ENCODE results near the gene UBE2E2.
"Not testable (repeated sequence)": the region's sequence is repeated elsewhere in the genome, so short reads cannot be mapped to it uniquely, and the experiment has no call there.

The UBE2E2 gene

GRCh38 chr3:23588547-23588946 lies 385.4 kb downstream of the UBE2E2 start:
- DNase-seq (ENCODE audit: low spot score), result no peak

GRCh38 chr3:23589602-23590001 lies 386.5 kb downstream of the UBE2E2 start:
- no peak for DNase-seq (ENCODE audit: low spot score)

- DNase-seq (ENCODE audit: low spot score), result no peak
Observed at GRCh38 chr3:23590424-23591273, 387.5 kb downstream of the UBE2E2 start.

- no peak for DNase-seq (ENCODE audit: low spot score)
Observed at GRCh38 chr3:23591374-23591773, 388.2 kb downstream of the UBE2E2 start.

- DNase-seq (ENCODE audit: low spot score), result no peak
Observed at GRCh38 chr3:23592961-23593931, 390.1 kb downstream of the UBE2E2 start.

GRCh38 chr3:23594066-23594465 lies 390.9 kb downstream of the UBE2E2 start:
- DNase-seq (ENCODE audit: low spot score), result no peak

GRCh38 chr3:23594894-23595670 lies 392.0 kb downstream of the UBE2E2 start:
- DNase-seq (ENCODE audit: low spot score), result no peak

- DNase-seq (ENCODE audit: low spot score), result no peak
Observed at GRCh38 chr3:23595851-23596250, 392.7 kb downstream of the UBE2E2 start.

GRCh38 chr3:23600167-23600871 lies 397.2 kb downstream of the UBE2E2 start:
- DNase-seq (ENCODE audit: low spot score), result no peak

- DNase-seq (ENCODE audit: low spot score), result no peak
Observed at GRCh38 chr3:23601091-23601822, 398.1 kb downstream of the UBE2E2 start.

- DNase-seq (ENCODE audit: low spot score), result no peak
Observed at GRCh38 chr3:23602971-23603370, 399.8 kb downstream of the UBE2E2 start.

- no peak for DNase-seq (ENCODE audit: low spot score)
Observed at GRCh38 chr3:23607184-23607847, 404.2 kb downstream of the UBE2E2 start.

- DNase-seq (ENCODE audit: low spot score), result no peak
Observed at GRCh38 chr3:23608650-23609049, 405.5 kb downstream of the UBE2E2 start.

- DNase-seq (ENCODE audit: low spot score), result no peak
Observed at GRCh38 chr3:23611737-23612295, 408.7 kb downstream of the UBE2E2 start.

GRCh38 chr3:23612296-23612891 lies 409.3 kb downstream of the UBE2E2 start:
- no peak for DNase-seq (ENCODE audit: low spot score)

- DNase-seq (ENCODE audit: low spot score), result no peak
Observed at GRCh38 chr3:23615068-23615467, 411.9 kb downstream of the UBE2E2 start.

GRCh38 chr3:23618475-23618874 lies 415.3 kb downstream of the UBE2E2 start:
- DNase-seq (ENCODE audit: low spot score), result not testable (repeated sequence)

- DNase-seq (ENCODE audit: low spot score), result no peak
Observed at GRCh38 chr3:23619705-23620637, 416.8 kb downstream of the UBE2E2 start.

Data from ecto neural progenitor cell (in vitro differentiated cells).